A549 (cell line): Measurements from ENCODE around the gene CAPN9. TPM values are rescaled to one million over a fixed set of nuclear protein-coding genes. Genes with fewer than 3 reads are reported as not detected.

Experiments used
- ATAC-seq, 2 experiments: fragments of 200-7000 bp in 1 of 2; fragments of >200 bp in 1 of 2; cut with Nextera tagmentation in 1 of 2; cut with Tn5 transposase in 1 of 2; 3 replicates each; pipeline versions ENCODE4 v1.8.0 to v1.9.1; 2018 to 2020; ENCODE audit warnings: mild to moderate bottlenecking in 1 of 2, moderate library complexity in 1 of 2
- CTCF ChIA-PET: fragments of 300-600 bp; sonication (Branson Sonifier 250); formaldehyde crosslinking; extraction: SDS; loops from one replicate; lab custom pipeline; 2021; ENCODE audit warnings: antibody characterized with exemption, inconsistent platforms; lab: Yijun Ruan, JAX
- POLR2A ChIA-PET: fragments of 350-600 bp; formaldehyde crosslinking; extraction: SDS; loops from one replicate; lab custom pipeline; 2021; ENCODE audit warnings: antibody characterized with exemption, inconsistent platforms; lab: Yijun Ruan, JAX
- DNase-seq, 2 experiments: peaks; one replicate each; pipeline versions ENCODE4 v3.0.0 to v3.0.0-alpha.2; 2011 to 2016; ENCODE audit warnings: low read depth in 1 of 2, low spot score in 1 of 2
- FAIRE-seq: peaks from 2 replicates; lab custom pipeline; 2011; peaks lifted over from hg19 to GRCh38; lab: Jason Lieb, UNC
- H3K27ac ChIP-seq, 2 experiments: fragments of >200 bp; sonication (Bioruptor Twin); formaldehyde crosslinking; 3 replicates each; pipeline ENCODE4 v1.5.1; 2016 to 2017
- H3K4me1 ChIP-seq: fragments of >200 bp; sonication (Bioruptor Twin); formaldehyde crosslinking; 3 replicates; pipeline ENCODE4 v1.6.1; 2016
- H3K4me2 ChIP-seq: fragments of >200 bp; sonication (Bioruptor Twin); formaldehyde crosslinking; 3 replicates; pipeline ENCODE4 v1.6.1; 2016
- H3K4me3 ChIP-seq: fragments of >200 bp; sonication (Bioruptor Twin); formaldehyde crosslinking; 3 replicates; pipeline ENCODE4 v1.5.1; 2016
- H3K9me3 ChIP-seq: fragments of >200 bp; sonication (Bioruptor Twin); formaldehyde crosslinking; 3 replicates; pipeline ENCODE4 v1.6.1; 2016
- BHLHE40 ChIP-seq: IDR thresholded peaks from 2 replicates; pipeline ENCODE4 v1.6.1; 2012; ENCODE audit warnings: low read depth, low read length, inconsistent platforms
- CBX8 ChIP-seq: fragments of 200-600 bp; sonication (generic); IDR thresholded peaks from 2 replicates; pipeline ENCODE4 v1.6.1; 2016
- CTCF ChIP-seq: fragments of >200 bp; sonication (Bioruptor Twin); formaldehyde crosslinking; IDR thresholded peaks from 3 replicates; pipeline ENCODE4 v1.5.1; 2016
- EHF ChIP-seq: fragments of 250-450 bp; sonication (Bioruptor Pico); IDR thresholded peaks from 2 replicates; pipeline ENCODE4 v1.5.0; 2020; ENCODE audit warnings: mild to moderate bottlenecking
- EHMT2 ChIP-seq: fragments of 200-600 bp; sonication (generic); IDR thresholded peaks from 2 replicates; pipeline ENCODE4 v1.6.1; 2016; ENCODE audit warnings: antibody characterized with exemption, low read depth, mild to moderate bottlenecking, moderate library complexity
- ESRRA ChIP-seq: fragments of 150-350 bp; IDR thresholded peaks from 2 replicates; pipeline ENCODE4 v1.6.1; 2014; ENCODE audit warnings: mild to moderate bottlenecking, low read length, borderline replicate concordance
- FOSL2 ChIP-seq, 2 experiments: fragments of 450-650 bp in 1 of 2; fragments of >200 bp in 1 of 2; sonication (Bioruptor Twin) in 1 of 2; formaldehyde crosslinking; IDR thresholded peaks; 2 replicates each; pipeline versions ENCODE4 v1.5.0 to v1.6.1; 2016 to 2020; ENCODE audit warnings: mild to moderate bottlenecking in 1 of 2, moderate library complexity in 1 of 2
- HEYL ChIP-seq: fragments of 250-450 bp; sonication (Bioruptor Pico); IDR thresholded peaks from 2 replicates; pipeline ENCODE4 v1.8.0; 2021; ENCODE audit warnings: mild to moderate bottlenecking, moderate library complexity
- HOXB13 ChIP-seq: fragments of 250-450 bp; sonication (Bioruptor Pico); IDR thresholded peaks from 2 replicates; pipeline ENCODE4 v1.5.0; 2020; ENCODE audit warnings: low read depth, mild to moderate bottlenecking, moderate library complexity
- HOXB5 ChIP-seq: fragments of 250-450 bp; sonication (Bioruptor Pico); IDR thresholded peaks from 2 replicates; pipeline ENCODE4 v1.5.0; 2020; ENCODE audit warnings: mild to moderate bottlenecking, moderate library complexity
- MAFK ChIP-seq: fragments of 450-650 bp; IDR thresholded peaks from 2 replicates; pipeline ENCODE4 v1.6.1; 2014; ENCODE audit not compliant: partially characterized antibody
- MYC ChIP-seq: IDR thresholded peaks from 2 replicates; pipeline ENCODE4 v1.6.1; 2012; ENCODE audit warnings: mild to moderate bottlenecking, inconsistent platforms, low read length, improper control_type of control experiment, borderline replicate concordance
- NPAS2 ChIP-seq: fragments of 250-450 bp; sonication (Bioruptor Pico); IDR thresholded peaks from 2 replicates; pipeline ENCODE4 v1.8.0; 2022; ENCODE audit warnings: mild to moderate bottlenecking, moderate library complexity, borderline replicate concordance
- RAD21 ChIP-seq, 2 experiments: fragments of >200 bp in 1 of 2; sonication (Bioruptor Twin) in 1 of 2; formaldehyde crosslinking in 1 of 2; IDR thresholded peaks in 1 of 2; conservative IDR thresholded peaks in 1 of 2; 2 replicates in 1 of 2; 3 replicates in 1 of 2; pipeline ENCODE4 v1.6.1; 2012 to 2018; ENCODE audit warnings: inconsistent platforms in 1 of 2
- RARB ChIP-seq: fragments of 250-450 bp; sonication (Bioruptor Pico); IDR thresholded peaks from 2 replicates; pipeline ENCODE4 v1.8.0; 2021; ENCODE audit warnings: mild to moderate bottlenecking, moderate library complexity
- RFX5 ChIP-seq: fragments of 450-650 bp; IDR thresholded peaks from 2 replicates; pipeline ENCODE4 v1.7.1; 2014; ENCODE audit warnings: antibody characterized with exemption, mild to moderate bottlenecking, moderate library complexity
- SMC3 ChIP-seq: fragments of >200 bp; sonication (Bioruptor Twin); formaldehyde crosslinking; IDR thresholded peaks from 3 replicates; pipeline ENCODE4 v1.6.1; 2018; ENCODE audit warnings: inconsistent platforms
- SREBF2 ChIP-seq: fragments of 450-650 bp; IDR thresholded peaks from 2 replicates; pipeline ENCODE4 v1.6.1; 2014; ENCODE audit warnings: mild to moderate bottlenecking, moderate library complexity
- WGBS: methylation state at CpG from one replicate; pipeline ENCODE4 v1.1.6; 2017; ENCODE audit errors: missing lambda C conversion rate; 5-methylcytosine and 5-hydroxymethylcytosine counted together
- polyA plus RNA-seq, 4 experiments: library from polyadenylated mRNA; depleted of rRNA in 3 of 4; stranded (reverse); fragments of >200 nt; fragmentation: RNase III in 1 of 4; extraction: RNeasy Plus Mini Kit Qiagen cat#74134 plus additional on column Dnase treatment in 1 of 4; gene quantifications; 2 replicates in 3 of 4; 3 replicates in 1 of 4; pipeline ENCODE4 v1.2.3, GENCODE V29; 2011 to 2017
- TF ChIP-seq, protein P1 (sequence below): IDR thresholded peaks from 2 replicates; pipeline ENCODE4 v1.6.1; 2012
- TF ChIP-seq, protein P2 (sequence below): IDR thresholded peaks from 2 replicates; pipeline ENCODE4 v1.6.1; 2012; ENCODE audit warnings: low read depth, borderline replicate concordance
- TF ChIP-seq, protein P3 (sequence below): fragments of 200-600 bp; sonication (generic); IDR thresholded peaks from 2 replicates; pipeline ENCODE4 v1.6.1; 2016; ENCODE audit warnings: antibody characterized with exemption, mild to moderate bottlenecking, moderate library complexity

Gene CAPN9
- polyA plus RNA-seq, 2 of the 4 experiments (the other 2 are of a cell fraction), result not detected

- Histone ChIP-seq H3K4me1 (no peaks in the 10 kb centered on the region), H3K4me3 (no peak overlapping the region), H3K27ac (no peak overlapping the region), H3K9me3 (no peaks in the 10 kb centered on the region), H3K4me2 (no peak overlapping the region)
- POLR2A ChIA-PET, result no interaction called here
- 55% methylated on average over 13 of the region's 13 CpGs for WGBS
- ATAC-seq (no peak; a peak in 2 of 6 replicates), FAIRE-seq (no peak), DNase-seq (no peak)
- CTCF ChIA-PET, result interaction anchor here (0.9 to 5.4 kb wide), 28 partner anchors 10 to 420 kb away, joined by 3 to 65 read pairs (median 5); no protein-coding TSS in a partner anchor
- TF ChIP-seq SMC3, result no peak
- no peak for TF ChIP-seq BHLHE40
- TF ChIP-seq RFX5, result no peak
- no peak for TF ChIP-seq MYC
- TF ChIP-seq RARB (CRISPR knock-in tag), result no peak
- no peak for TF ChIP-seq NPAS2 (CRISPR knock-in tag)
- TF ChIP-seq, protein P1, sequence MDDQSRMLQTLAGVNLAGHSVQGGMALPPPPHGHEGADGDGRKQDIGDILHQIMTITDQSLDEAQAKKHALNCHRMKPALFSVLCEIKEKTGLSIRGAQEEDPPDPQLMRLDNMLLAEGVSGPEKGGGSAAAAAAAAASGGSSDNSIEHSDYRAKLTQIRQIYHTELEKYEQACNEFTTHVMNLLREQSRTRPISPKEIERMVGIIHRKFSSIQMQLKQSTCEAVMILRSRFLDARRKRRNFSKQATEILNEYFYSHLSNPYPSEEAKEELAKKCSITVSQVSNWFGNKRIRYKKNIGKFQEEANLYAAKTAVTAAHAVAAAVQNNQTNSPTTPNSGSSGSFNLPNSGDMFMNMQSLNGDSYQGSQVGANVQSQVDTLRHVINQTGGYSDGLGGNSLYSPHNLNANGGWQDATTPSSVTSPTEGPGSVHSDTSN, result no peak
- TF ChIP-seq CBX8, result no peak
- TF ChIP-seq HEYL (CRISPR knock-in tag), result no peak
- no peak for TF ChIP-seq FOSL2 (IDR thresholded peaks at IDR 0.05)
- TF ChIP-seq FOSL2 (CRISPR knock-in tag; IDR thresholded peaks at IDR 0.05), result no peak
- TF ChIP-seq, protein P2, sequence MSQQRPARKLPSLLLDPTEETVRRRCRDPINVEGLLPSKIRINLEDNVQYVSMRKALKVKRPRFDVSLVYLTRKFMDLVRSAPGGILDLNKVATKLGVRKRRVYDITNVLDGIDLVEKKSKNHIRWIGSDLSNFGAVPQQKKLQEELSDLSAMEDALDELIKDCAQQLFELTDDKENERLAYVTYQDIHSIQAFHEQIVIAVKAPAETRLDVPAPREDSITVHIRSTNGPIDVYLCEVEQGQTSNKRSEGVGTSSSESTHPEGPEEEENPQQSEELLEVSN, result no peak
- TF ChIP-seq MAFK, result no peak
- no peak for TF ChIP-seq EHF (CRISPR knock-in tag)
- TF ChIP-seq SREBF2, result no peak
- TF ChIP-seq, protein P3, sequence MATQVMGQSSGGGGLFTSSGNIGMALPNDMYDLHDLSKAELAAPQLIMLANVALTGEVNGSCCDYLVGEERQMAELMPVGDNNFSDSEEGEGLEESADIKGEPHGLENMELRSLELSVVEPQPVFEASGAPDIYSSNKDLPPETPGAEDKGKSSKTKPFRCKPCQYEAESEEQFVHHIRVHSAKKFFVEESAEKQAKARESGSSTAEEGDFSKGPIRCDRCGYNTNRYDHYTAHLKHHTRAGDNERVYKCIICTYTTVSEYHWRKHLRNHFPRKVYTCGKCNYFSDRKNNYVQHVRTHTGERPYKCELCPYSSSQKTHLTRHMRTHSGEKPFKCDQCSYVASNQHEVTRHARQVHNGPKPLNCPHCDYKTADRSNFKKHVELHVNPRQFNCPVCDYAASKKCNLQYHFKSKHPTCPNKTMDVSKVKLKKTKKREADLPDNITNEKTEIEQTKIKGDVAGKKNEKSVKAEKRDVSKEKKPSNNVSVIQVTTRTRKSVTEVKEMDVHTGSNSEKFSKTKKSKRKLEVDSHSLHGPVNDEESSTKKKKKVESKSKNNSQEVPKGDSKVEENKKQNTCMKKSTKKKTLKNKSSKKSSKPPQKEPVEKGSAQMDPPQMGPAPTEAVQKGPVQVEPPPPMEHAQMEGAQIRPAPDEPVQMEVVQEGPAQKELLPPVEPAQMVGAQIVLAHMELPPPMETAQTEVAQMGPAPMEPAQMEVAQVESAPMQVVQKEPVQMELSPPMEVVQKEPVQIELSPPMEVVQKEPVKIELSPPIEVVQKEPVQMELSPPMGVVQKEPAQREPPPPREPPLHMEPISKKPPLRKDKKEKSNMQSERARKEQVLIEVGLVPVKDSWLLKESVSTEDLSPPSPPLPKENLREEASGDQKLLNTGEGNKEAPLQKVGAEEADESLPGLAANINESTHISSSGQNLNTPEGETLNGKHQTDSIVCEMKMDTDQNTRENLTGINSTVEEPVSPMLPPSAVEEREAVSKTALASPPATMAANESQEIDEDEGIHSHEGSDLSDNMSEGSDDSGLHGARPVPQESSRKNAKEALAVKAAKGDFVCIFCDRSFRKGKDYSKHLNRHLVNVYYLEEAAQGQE, result no peak
- no peak for TF ChIP-seq HOXB5 (CRISPR knock-in tag)
- TF ChIP-seq EHMT2, result no peak
Measured at GRCh38 chr1:230797376-230797920, 50.3 kb downstream of the CAPN9 start.

DNA sequence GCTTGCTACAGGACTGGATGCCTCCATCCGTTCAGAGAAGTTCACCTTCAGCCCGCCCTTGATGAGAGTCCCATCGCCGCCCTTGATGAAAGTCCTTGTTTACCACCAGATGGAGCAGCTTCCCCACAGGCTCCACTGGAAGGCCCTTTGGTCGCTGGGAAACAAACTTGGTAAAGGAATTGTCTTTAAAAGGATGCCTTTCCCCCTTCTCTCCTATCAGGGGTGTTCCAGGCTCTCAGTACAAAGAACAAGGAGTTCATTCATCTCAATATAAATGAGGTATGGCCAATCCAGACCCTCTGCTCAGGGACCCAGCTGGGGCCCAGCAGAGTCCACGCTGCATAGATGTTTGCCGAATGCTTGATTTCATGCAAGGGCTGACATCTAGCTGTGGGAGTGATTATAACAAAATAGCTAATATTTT, 50.8 kb downstream of the CAPN9 start:
- CTCF ChIA-PET, result interaction anchor here (0.6 to 5.4 kb wide), 29 partner anchors 11 to 805 kb away, joined by 3 to 65 read pairs (median 5); no protein-coding TSS in a partner anchor
- Histone ChIP-seq H3K9me3 (no peaks in the 10 kb centered on the region), H3K4me2 (no peak overlapping the region), H3K4me3 (no peak overlapping the region), H3K27ac (no peak overlapping the region), H3K4me1 (no peaks in the 10 kb centered on the region)
- DNase-seq (peak; percentile 49 to 64), FAIRE-seq (no peak), ATAC-seq (peak; percentile 91 to 95)
- TF ChIP-seq ESRRA, result 0 out of 2 replicates have a peak, but pooled peaks have one; percentile 33
- TF ChIP-seq HOXB13 (CRISPR knock-in tag), result no peak
- TF ChIP-seq CTCF, result peak; percentile 81
- peak; percentile 81 to 87 for TF ChIP-seq RAD21 (conservative IDR thresholded peaks at IDR 0.05 in 1 of 2, IDR thresholded peaks at IDR 0.05 in 1 of 2)
- TF ChIP-seq EHF (CRISPR knock-in tag), result no peak
- peak; percentile 89 for TF ChIP-seq SMC3
- 28% methylated on average over 7 of the region's 7 CpGs for WGBS
- POLR2A ChIA-PET, result no interaction called here
